ENCODE measurements around the gene IPO4. TPM values are rescaled to one million over a fixed set of nuclear protein-coding genes. Genes with fewer than 3 reads are reported as not detected.

The IPO4 gene
- total and polyA plus RNA-seq, 10 of the 15 experiments (the other 5 are each of a cell fraction or from before 2014, with no cell fraction given): 7.8 to 139 (median 37.6) TPM

GRCh38 chr14:24232121-24232644 lies 43.6 kb upstream of the IPO4 start, which contains the start of gene NEDD8 (continued):
- TF ChIP-seq MEF2B (IDR thresholded peaks at IDR 0.05; ENCODE audit: partially characterized antibody, poor library complexity, severe bottlenecking) (peak; percentile 70), MTA2 (IDR thresholded peaks at IDR 0.05; ENCODE audit: low read depth) (peak; percentile 75; the same call in 1 of the 2 replicates), CREM (IDR thresholded peaks at IDR 0.05; ENCODE audit: low read depth) (peak; percentile 94), IKZF1 (conservative IDR thresholded peaks at IDR 0.05) (peak; percentile 99), RAD51 (IDR thresholded peaks at IDR 0.05) (no peak), ZNF687 (IDR thresholded peaks at IDR 0.05) (peak; percentile 20; the same call in 1 of the 2 replicates), PAX5 (IDR thresholded peaks at IDR 0.05; ENCODE audit: borderline replicate concordance, low read depth, low read length) (peak; percentile 34; the same call in 1 of the 2 replicates), TARDBP (IDR thresholded peaks at IDR 0.05; ENCODE audit: borderline replicate concordance) (peak; percentile 94), HDAC6 (IDR thresholded peaks at IDR 0.05; ENCODE audit: unreplicated experiment) (no peak), ZNF24 (IDR thresholded peaks at IDR 0.05) (no peak), EZH2 (IDR thresholded peaks at IDR 0.05; ENCODE audit: borderline replicate concordance, control insufficient read depth, low read depth, low read length) (no peak), HCFC1 (IDR thresholded peaks at IDR 0.05; ENCODE audit: low read length) (peak; percentile 97), CEBPZ (IDR thresholded peaks at IDR 0.05; ENCODE audit: low read depth, low read length) (no peak), GABPA (IDR thresholded peaks at IDR 0.05; ENCODE audit: low read depth) (peak; percentile 91; the same call in 1 of the 2 replicates), ZBTB40 (IDR thresholded peaks at IDR 0.05; ENCODE audit: borderline replicate concordance) (peak; percentile 94; the same call in 1 of the 2 replicates), POLR2A (IDR thresholded peaks at IDR 0.05; ENCODE audit: low read depth, low read length) (peak; percentile 72; the same call in 1 of the 2 replicates), SIN3A (IDR thresholded peaks at IDR 0.05; ENCODE audit: low read depth, low read length) (no peak; the same call in 1 of the 2 replicates), TBL1XR1 (IDR thresholded peaks at IDR 0.05; ENCODE audit: low read depth, low read length) (0 out of 2 replicates have a peak, but pooled peaks have one; percentile 30)

All from GM12878 (cell line).